Osteocyte (in vitro differentiated cells): Measurements from ENCODE around the gene MYO18B. TPM values are rescaled to one million over a fixed set of nuclear protein-coding genes. Genes with fewer than 3 reads are reported as not detected.

Experiments
- DNase-seq: peaks from one replicate; pipeline ENCODE4 v3.0.0; 2021; ENCODE audit warnings: mixed read lengths; ENCODE audit not compliant: unreplicated experiment; ENCODE audit errors: extremely low spot score
- H3K27ac Mint-ChIP-seq: one replicate; pipeline ENCODE4 v1.8.0; 2021; ENCODE audit warnings: mild to moderate bottlenecking, mixed read lengths; ENCODE audit not compliant: unreplicated experiment
- H3K27me3 Mint-ChIP-seq: one replicate; pipeline ENCODE4 v1.8.0; 2021; ENCODE audit warnings: mixed read lengths; ENCODE audit not compliant: unreplicated experiment
- H3K36me3 Mint-ChIP-seq: one replicate; pipeline ENCODE4 v1.8.0; 2021; ENCODE audit warnings: mixed read lengths; ENCODE audit not compliant: unreplicated experiment
- H3K4me1 Mint-ChIP-seq: one replicate; pipeline ENCODE4 v1.8.0; 2021; ENCODE audit warnings: mixed read lengths; ENCODE audit not compliant: unreplicated experiment
- H3K4me3 Mint-ChIP-seq: one replicate; pipeline ENCODE4 v1.8.0; 2021; ENCODE audit warnings: mild to moderate bottlenecking, moderate library complexity, mixed read lengths; ENCODE audit not compliant: unreplicated experiment
- H3K9me3 Mint-ChIP-seq: one replicate; pipeline ENCODE4 v1.8.0; 2021; ENCODE audit warnings: mixed read lengths; ENCODE audit not compliant: unreplicated experiment
- total RNA-seq: library from RNA; stranded (reverse); gene quantifications from 2 replicates; pipeline ENCODE4 v1.2.1, GENCODE V29; 2021
- TF ChIP-seq, protein P1 (sequence below): fragments of 200-600 bp; sonication (generic); IDR thresholded peaks from 2 replicates; pipeline ENCODE4 v1.5.0; 2021; ENCODE audit warnings: antibody characterized with exemption, mild to moderate bottlenecking, moderate library complexity

MYO18B gene
- total RNA-seq, 1 donor from 2014 or later = not detected

DNA sequence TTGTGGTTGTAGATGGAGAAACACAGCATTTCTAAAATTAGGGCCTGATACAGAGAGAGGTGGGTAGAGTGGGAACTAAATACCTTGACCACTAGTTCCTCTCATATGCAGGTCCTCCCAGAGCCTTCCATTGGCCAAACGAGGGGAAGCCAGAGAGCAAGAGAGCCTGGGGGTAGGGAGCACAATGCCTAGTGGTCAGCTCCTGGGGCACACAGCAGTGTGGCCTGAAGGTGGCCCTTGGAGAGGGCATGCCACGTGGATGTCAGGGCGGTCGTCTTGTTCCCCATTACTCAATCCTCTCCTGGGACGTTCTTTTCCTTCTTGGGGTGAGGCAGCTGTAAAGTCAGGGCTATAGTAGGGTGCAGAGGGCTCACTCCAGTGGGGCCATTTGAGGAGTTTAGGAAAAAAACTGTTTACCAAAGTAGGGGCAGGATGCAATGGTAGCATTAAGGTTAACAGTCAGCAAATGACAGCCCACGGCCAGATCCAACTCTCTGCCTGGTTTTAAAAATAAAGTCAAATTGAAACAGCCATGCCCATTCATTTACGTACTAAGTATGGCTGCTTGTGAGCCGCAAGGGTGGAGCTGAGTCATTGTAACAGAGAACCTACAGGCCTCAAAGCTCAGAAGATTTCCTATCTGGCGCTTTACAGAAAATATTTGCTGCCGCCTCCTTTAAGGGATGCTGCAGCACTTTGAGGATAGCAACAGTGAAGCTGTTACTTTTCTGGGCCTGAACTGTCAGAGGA is 7.6 kb downstream of the MYO18B start:
- TF ChIP-seq, protein P1, sequence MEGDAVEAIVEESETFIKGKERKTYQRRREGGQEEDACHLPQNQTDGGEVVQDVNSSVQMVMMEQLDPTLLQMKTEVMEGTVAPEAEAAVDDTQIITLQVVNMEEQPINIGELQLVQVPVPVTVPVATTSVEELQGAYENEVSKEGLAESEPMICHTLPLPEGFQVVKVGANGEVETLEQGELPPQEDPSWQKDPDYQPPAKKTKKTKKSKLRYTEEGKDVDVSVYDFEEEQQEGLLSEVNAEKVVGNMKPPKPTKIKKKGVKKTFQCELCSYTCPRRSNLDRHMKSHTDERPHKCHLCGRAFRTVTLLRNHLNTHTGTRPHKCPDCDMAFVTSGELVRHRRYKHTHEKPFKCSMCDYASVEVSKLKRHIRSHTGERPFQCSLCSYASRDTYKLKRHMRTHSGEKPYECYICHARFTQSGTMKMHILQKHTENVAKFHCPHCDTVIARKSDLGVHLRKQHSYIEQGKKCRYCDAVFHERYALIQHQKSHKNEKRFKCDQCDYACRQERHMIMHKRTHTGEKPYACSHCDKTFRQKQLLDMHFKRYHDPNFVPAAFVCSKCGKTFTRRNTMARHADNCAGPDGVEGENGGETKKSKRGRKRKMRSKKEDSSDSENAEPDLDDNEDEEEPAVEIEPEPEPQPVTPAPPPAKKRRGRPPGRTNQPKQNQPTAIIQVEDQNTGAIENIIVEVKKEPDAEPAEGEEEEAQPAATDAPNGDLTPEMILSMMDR = no peak
- Mint-ChIP-seq H3K4me1 (peaks cover 6% of the 10 kb centered on the region), H3K27me3 (no peaks in the 10 kb centered on the region), H3K4me3 (no peak overlapping the region), H3K27ac (no peak overlapping the region), H3K9me3 (no peaks in the 10 kb centered on the region), H3K36me3 (no peaks in the 10 kb centered on the region)
- no peak for DNase-seq

DNA sequence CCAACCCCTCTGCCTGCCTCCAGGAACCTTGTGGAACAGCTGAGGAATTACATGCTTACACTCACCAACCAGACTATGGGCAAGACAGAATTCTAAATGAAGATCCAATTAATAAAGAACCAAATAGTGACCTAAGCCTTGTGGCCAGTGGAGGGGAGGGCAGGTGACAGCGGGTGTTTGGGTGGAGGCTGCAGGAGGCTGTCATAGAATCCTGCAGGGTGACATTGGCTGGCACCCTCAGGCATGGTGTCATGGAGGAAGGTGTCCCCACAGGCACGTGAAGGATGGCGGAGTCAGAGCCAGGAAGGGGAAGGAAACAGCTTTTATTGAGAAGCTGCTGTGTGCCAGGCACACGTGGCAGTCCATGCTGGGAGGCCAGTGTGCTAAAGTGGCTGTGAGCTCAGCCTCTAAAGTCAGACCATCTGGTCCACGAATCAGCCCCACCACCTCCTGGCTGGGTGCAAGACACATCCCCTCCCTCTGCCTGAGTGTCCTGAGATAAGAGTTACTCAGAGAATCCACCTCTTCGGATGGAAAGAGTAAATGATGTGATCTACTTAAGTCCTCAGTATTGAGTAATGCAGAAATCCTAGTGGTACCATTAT is 8.7 kb downstream of the MYO18B start:
- TF ChIP-seq, protein P1 = no peak
- no peaks in the 10 kb centered on the region for H3K36me3 Mint-ChIP-seq

DNA sequence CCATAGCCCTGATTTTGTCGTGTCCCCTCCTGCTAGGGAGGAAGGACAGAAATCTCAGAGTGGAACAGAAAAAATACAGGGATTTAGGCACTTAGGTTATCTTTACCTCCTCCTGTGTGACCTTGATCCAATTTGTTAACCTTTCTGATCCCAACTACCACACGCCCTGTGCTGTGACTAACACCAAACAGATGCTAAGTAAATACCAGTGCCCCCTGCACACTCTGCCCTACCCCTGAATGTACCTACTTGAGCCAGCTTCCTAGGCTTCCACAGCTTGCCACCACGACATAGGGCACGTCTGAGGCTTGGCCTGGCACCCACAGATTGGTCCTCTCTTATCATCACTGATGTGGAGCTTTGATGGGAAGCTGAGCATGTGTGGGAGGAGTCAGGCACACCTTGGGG is 9.2 kb downstream of the MYO18B start:
- no peaks in the 10 kb centered on the region for H3K36me3 Mint-ChIP-seq
- H3K27ac Mint-ChIP-seq = no peak overlapping the region
- TF ChIP-seq, protein P1 = no peak
- peaks cover 6% of the 10 kb centered on the region for H3K4me1 Mint-ChIP-seq
- DNase-seq = no peak
- H3K9me3 Mint-ChIP-seq = no peaks in the 10 kb centered on the region
- no peak overlapping the region for H3K4me3 Mint-ChIP-seq
- no peaks in the 10 kb centered on the region for H3K27me3 Mint-ChIP-seq

More for the DNA sequence above, 8.7 kb downstream of the MYO18B start:
- Mint-ChIP-seq H3K9me3 (no peaks in the 10 kb centered on the region), H3K27me3 (no peaks in the 10 kb centered on the region), H3K27ac (no peak overlapping the region), H3K4me1 (peaks cover 6% of the 10 kb centered on the region), H3K4me3 (no peak overlapping the region)
- DNase-seq = no peak

DNA sequence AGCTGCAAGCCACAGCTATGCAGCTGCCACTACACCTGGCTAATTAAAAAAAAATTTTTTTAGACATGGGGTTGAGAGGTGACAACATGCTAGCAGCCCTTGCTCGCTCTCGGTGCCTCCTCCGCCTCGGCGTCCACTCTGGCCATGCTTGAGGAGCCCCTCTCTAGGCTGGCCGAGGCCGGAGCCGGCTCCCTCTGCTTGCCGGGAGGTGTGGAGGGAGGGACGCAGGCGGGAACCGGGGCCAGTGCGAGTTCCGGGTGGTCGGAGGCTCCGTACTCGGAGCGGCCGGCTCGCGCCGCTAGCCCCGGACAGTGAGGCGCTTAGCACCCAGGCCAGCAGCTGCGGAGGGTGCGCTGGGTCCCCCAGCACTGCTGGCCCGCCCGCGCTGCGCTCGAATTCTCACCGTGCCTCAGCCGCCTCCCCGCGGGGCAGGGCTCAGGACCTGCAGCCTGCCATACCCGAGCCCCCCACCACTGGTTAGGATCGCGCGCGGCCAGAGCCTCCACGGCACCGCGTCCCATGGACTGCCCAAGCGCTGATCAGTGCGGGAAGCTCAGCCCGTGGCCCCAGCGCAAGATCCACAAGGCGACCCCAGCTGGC is 10.7 kb downstream of the MYO18B start:
- no peak overlapping the region for H3K27ac Mint-ChIP-seq
- H3K4me3 Mint-ChIP-seq = no peak overlapping the region
- H3K27me3 Mint-ChIP-seq = no peaks in the 10 kb centered on the region
- TF ChIP-seq, protein P1 = no peak
- DNase-seq = no peak
- H3K4me1 Mint-ChIP-seq = no peaks in the 10 kb centered on the region
- no peaks in the 10 kb centered on the region for H3K9me3 Mint-ChIP-seq
- no peaks in the 10 kb centered on the region for H3K36me3 Mint-ChIP-seq

DNA sequence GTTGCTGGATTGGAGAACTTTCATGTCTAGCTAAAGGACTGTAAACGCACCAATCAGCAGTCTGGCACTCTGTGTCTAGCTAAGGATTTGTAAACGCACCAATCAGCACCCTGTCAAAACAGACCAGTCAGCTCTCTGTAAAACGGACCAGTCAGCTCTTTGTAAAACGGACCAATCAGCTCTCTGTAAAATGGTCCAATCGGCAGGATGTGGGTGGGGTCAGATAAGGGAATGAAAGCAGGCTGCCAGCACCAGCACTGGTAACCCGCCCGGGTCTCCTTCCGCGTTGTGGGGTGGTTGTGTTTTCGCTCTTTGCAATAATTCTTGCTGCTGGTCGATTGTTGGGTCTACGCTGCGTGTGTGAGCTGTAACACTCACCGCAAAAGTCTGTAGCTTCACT is 11.3 kb downstream of the MYO18B start:
- no peak overlapping the region for H3K27ac Mint-ChIP-seq
- no peaks in the 10 kb centered on the region for H3K9me3 Mint-ChIP-seq
- DNase-seq = no peak
- no peaks in the 10 kb centered on the region for H3K4me1 Mint-ChIP-seq
- TF ChIP-seq, protein P1 = no peak
- no peaks in the 10 kb centered on the region for H3K36me3 Mint-ChIP-seq
- no peaks in the 10 kb centered on the region for H3K27me3 Mint-ChIP-seq
- no peak overlapping the region for H3K4me3 Mint-ChIP-seq
